Choroid plexus epithelial cell (primary cell): ENCODE data around the gene QDPR.

Experiments used
- DNase-seq: peaks from one replicate; pipeline ENCODE4 v3.0.0-alpha.2; 2010; ENCODE audit warnings: low read depth
- H3K4me3 ChIP-seq: 2 replicates; pipeline ENCODE4 v1.5.1; 2011; ENCODE audit warnings: low read depth, mild to moderate bottlenecking, control low read depth, low read length, moderate library complexity
- TF ChIP-seq, protein P1 (sequence below): conservative IDR thresholded peaks from 2 replicates; pipeline ENCODE4 v1.5.1; 2011; ENCODE audit warnings: low read depth, mild to moderate bottlenecking, control low read depth, inconsistent platforms, low read length, moderate library complexity

Gene QDPR

DNA sequence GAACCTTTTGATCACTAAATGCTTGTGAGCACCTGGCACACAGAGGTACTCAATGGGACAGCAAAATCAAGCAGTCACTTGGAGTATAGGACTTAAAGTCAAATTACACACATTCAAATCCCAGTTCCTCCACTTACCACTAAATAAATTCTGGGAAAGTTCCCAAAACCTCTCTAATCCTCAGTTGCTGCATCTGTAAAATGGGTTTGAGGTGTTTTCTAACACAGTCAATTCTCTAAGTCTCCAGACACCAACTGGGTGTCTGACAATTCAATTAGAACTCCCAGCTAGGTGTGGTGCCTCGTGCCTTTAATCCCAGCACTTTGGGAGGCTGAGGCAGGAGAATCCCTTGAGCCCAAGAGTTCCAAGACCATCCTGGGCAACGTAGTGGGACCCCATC is 19.0 kb downstream of the QDPR start:
- no peak overlapping the region for H3K4me3 ChIP-seq
- TF ChIP-seq, protein P1, sequence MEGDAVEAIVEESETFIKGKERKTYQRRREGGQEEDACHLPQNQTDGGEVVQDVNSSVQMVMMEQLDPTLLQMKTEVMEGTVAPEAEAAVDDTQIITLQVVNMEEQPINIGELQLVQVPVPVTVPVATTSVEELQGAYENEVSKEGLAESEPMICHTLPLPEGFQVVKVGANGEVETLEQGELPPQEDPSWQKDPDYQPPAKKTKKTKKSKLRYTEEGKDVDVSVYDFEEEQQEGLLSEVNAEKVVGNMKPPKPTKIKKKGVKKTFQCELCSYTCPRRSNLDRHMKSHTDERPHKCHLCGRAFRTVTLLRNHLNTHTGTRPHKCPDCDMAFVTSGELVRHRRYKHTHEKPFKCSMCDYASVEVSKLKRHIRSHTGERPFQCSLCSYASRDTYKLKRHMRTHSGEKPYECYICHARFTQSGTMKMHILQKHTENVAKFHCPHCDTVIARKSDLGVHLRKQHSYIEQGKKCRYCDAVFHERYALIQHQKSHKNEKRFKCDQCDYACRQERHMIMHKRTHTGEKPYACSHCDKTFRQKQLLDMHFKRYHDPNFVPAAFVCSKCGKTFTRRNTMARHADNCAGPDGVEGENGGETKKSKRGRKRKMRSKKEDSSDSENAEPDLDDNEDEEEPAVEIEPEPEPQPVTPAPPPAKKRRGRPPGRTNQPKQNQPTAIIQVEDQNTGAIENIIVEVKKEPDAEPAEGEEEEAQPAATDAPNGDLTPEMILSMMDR: no peak
- no peak for DNase-seq

DNA sequence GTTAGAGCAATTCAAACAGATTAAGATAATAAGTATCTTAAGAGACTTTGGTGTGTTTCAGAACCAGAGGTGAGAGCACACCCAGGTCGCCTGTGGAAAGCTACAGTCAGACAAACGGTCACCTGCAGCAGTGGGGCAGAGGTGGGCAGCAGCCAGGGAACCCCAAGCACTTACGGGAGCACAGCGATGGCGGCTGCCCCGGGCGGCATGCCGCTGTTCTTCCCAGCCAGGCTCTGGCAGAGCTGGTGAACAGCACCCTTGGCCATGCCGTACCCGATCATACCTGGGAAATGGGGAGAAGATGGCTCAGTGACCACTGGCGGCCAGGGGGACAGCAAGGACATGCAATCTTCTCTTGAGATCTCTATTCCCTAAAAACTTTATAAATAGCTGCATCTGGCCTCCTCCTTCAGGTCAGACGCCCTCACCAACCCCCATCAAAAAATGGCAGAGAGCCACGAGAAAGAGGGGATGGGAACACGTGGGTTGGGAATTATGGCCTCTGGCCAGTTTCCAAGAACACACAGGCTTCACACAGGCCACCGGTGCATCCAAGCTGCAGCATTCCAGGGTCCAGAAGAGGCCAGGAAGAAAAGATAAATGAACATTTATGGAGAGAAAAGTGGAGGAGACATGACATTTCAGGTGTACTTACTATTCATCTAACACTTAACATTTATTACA is 19.7 kb downstream of the QDPR start:
- H3K4me3 ChIP-seq: no peak overlapping the region
- DNase-seq: peak; percentile 25
- TF ChIP-seq, protein P1: no peak

DNA sequence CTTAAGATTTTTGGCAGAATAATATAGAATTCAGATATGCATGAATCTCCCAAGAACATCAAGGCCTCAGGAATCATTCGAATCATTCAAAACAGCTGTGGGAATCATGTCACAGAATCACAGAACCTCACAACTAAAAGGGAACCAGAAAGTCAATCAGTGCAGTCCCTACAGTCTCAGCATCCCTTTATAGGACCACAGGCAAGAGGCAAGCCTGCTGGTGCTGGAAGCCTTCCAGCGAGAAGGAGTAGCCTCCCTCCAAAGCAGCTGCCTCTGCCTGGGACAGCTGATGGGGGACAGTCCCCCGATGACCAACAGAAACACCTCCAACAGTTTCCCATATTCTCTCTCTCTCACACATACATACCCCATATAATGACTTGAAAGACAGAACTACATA is 20.7 kb downstream of the QDPR start:
- no peak overlapping the region for H3K4me3 ChIP-seq
- TF ChIP-seq, protein P1: no peak
- DNase-seq: no peak

DNA sequence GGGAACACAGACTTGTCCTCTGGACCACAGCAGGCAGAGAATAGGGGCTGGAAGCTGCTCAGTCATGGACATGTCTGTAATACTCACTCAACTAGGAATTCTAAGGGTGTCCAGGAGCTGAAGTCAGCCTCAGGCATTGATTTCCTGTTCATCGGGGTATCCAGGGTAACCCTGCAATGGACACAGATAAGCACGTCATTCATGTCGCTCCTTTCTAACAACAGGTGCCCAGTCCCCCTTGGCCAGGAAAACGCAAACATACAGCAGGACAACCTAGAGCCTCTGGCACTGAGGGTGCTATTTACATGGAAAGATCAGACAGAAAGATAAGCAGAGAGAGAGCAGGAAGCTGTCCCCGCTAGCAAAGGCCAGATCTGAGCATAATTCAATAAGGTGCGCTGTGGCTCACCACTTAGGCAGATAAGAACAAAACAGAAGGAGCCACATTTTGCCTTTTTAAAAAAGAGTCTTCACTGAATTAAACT is 21.3 kb downstream of the QDPR start:
- no peak for DNase-seq
- H3K4me3 ChIP-seq: no peak overlapping the region

DNA sequence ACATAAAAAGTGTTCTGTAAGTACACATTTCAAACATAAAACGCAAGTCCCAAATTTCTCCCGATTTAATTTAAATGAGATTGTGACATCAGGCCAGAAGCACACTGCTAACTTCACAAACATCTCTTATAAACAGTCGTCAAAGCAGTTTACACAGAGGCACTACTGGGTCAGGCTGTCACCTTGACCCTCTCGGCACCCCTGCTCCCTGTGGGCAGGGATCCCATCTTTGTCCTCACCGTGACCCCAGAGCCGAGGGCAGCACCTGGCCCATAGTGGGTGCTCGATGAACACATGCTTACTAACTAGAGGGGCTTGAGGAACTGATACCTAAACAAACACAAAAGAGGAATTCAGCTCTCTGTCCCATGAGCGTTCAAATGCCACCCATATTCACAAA is 22.2 kb downstream of the QDPR start:
- no peak overlapping the region for H3K4me3 ChIP-seq
- no peak for DNase-seq
- TF ChIP-seq, protein P1: no peak

More for the DNA sequence above, 21.3 kb downstream of the QDPR start:
- TF ChIP-seq, protein P1: no peak

DNA sequence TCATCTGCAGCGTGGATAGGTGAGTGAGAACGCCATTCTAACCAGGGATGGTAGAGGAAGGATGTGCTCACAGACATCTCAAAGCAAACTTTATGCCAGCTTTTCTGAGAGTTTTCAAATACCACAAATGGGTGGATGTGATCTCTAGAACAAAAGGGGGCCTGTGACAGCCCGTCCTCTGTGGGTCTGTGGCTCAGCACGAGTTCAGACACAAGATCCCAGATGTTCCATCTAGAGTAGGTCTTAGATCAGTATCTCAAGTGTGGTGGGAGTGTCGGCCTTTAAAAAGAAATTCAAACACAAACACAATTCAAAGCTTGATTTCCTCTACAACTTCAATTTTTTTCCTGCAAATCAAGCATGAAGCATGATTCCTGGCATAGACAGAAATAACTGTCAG is 22.8 kb downstream of the QDPR start:
- TF ChIP-seq, protein P1: no peak
- DNase-seq: no peak
- H3K4me3 ChIP-seq: no peak overlapping the region

DNA sequence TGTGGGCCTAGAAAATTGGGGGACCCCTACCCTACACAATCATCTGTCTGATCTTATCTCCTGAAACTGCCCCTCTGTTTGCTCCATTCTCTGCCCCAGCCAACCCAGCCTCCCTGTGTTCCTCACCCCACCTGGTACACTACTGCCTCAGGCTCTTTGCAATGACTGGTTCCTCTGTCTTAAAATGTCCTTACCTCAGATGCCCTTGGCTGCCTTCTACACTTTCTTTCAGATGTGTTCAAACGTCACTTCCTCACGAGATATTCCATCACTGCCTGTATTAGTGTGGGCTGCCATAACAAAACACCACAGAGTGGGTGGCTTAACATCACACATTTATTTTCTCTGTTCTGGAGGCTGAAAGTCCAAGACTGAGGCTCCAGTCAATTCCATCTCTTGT is 29.2 kb downstream of the QDPR start:
- no peak overlapping the region for H3K4me3 ChIP-seq
- no peak for DNase-seq
- TF ChIP-seq, protein P1: no peak
